ENCODE measurements around the gene FAM209B. TPM values are rescaled to one million over a fixed set of nuclear protein-coding genes. Genes with fewer than 3 reads are reported as not detected.
"Not testable (repeated sequence)": the region's sequence is repeated elsewhere in the genome, so short reads cannot be mapped to it uniquely, and the experiment has no call there.

Gene FAM209B, protein sequence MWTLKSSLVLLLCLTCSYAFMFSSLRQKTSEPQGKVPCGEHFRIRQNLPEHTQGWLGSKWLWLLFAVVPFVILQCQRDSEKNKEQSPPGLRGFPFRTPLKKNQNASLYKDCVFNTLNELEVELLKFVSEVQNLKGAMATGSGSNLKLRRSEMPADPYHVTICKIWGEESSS
- total RNA-seq, result not detected
- long read RNA-seq, result 0 reads

DNA sequence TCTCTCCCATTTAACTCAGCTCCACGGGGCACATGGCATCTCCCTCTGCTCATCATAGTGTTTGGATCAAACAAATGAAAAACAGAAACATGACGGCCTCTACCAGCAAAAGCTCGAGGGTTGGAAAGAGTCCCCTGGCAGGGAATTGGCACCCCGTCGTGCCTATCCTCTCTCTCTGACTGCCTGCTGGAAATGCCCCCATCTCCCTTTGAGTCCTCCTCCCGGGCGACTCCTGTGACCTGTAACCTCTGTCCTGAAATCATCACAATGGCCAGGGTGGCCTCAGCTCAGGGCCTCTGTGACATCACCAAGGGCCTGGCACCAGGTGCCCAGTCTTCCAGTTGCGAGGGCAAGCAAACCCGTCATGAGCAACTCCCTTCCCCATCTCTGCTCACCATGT lies at the start of gene FAM209B:
TSS of gene FAM209B (plus strand) at position 301 of the 400 bp plus-strand sequence. CDS start at position 397, 96 bp downstream.
- ATAC-seq; DNase-seq; intact Hi-C loops (cut with DNase I, micrococcal nuclease): not testable (repeated sequence)

DNA sequence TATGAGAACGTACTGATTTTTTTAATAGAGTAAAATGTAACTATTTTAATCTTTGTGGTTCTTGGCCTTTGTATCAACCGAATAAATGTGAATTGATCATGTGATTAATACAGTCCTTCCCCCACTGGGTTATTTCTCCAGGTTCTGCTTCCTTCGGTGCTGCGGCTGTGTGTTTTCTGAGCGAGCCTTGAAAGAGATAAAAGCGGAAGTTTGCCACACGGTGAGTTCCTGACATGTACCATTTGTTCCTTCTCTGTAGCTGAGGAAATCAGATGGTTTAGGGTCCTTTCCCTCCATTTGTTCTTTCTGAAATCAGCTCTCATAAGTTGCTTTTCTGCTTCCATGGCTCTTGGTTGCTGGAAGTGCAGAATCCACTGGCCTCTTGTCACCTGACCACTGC lies 49.1 kb upstream of the FAM209B start:
- ATAC-seq, result no peak
- DNase-seq, result no peak
- intact Hi-C loops (cut with DNase I, micrococcal nuclease), result no loop called here

DNA sequence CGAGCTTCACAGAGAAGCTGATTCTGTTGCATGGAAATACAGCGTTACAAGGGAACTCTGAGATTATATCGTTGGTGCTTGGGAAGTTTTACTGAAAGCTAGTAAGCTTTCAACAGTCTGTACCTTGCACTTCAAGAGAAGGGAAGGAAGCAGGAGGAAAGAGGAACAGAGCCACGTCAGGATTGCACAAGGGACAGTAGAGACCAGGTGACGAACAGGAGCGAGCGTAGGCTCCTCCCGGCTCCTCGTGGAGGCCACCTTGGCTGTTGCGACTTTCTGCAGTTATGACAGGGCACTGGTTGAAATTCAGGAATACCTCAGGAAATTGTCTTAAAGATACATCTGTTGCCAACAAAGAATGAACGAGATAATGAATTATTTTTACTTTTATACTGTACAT lies 45.8 kb upstream of the FAM209B start:
- intact Hi-C loops (cut with DNase I, micrococcal nuclease), result no loop called here
- ATAC-seq (no peak), DNase-seq (no peak)

DNA sequence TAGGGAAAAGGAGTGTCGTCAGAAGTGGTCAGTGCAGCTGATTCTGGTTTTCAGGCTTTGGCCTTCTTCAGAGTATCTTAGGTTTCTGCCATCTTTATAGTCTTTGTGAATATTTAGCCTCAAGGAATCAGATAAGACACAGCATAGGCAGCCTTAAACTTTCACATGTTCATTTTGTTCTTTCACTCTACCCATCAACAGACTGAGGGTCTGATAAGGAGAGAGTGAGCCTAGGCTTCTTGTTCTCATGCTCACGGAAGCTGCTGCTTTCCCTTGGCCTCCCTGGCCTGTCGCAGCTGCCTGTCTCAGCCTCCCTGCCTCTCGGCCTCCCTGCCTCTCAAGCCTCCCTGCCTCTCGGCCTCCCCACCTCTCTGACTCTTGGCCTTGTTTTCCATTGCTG lies 44.5 kb upstream of the FAM209B start:
- DNase-seq (no peak), ATAC-seq (no peak)
- intact Hi-C loops (cut with DNase I, micrococcal nuclease), result no loop called here

DNA sequence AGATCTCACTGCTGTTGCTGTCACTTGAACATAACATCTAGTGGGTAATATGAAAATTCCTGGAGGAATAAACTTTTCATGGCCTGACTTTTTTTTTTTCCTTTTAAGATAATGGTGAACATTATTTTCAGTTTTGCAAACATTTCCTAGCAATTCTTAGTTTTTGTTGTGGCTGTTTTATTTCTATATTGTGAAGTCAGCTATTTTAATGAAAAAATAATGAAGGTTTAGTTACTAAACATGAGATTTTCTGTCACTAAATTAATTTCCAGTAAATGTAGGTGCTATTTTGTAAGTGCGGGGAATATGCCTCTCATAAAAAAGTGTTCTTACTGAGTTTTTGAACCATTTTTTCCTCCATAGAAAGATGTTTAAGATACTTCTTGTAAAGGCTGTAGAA lies 31.9 kb upstream of the FAM209B start:
- ATAC-seq (no peak), DNase-seq (no peak)
- intact Hi-C loops (cut with DNase I, micrococcal nuclease), result no loop called here

DNA sequence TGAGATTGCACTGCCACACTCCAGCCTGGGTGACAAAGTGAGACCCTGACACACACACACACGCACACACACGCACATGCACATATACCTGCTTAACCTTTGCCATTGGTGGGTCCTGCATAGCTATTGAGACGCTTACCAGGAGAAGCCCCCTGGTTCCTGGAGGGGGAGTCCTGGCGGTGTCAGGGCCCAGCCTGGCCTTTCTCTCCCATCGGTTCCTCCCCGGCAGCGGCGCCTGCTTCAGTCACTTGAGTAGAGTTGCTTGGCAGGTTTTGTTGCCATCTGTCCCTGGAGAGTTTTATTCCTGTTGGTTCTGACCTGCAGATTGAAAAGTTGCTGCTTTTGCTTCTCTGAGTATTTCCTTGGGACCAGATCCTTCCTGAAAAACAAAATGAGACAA lies 29.1 kb upstream of the FAM209B start:
- ATAC-seq (no peak), DNase-seq (no peak)
- intact Hi-C loops (cut with DNase I, micrococcal nuclease), result no loop called here

DNA sequence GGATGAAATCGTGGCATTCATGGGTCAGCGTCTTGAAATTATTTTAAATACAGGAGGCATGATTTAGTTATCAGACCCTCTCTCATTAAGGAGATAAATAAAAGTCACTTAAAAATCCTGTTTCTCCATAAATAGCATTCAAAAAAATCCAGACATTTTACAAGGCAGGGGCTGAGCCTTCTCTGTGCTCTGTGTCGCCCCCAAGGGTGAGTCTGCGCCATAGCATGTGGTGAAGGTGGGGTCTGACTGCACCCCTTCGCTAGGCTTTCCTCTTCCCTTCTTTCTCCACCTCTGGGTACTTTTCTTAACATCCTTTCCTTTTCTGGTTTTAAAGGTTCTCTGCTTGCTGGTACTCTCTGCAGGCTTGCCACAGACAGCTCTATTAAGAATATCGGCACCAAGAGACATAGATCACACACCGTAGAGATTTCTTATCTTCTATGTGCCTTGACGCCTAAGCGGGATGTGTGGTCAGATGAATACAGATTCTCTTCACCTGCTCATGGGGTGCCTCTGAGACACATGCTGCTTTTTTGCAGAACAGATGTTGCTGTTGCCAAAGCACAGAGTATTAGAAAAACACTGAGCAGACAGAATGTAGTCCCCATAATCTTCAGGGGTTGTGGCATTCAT lies 28.6 kb upstream of the FAM209B start:
- no peak for ATAC-seq
- intact Hi-C loops (cut with DNase I, micrococcal nuclease), result no loop called here
- DNase-seq, result no peak

DNA sequence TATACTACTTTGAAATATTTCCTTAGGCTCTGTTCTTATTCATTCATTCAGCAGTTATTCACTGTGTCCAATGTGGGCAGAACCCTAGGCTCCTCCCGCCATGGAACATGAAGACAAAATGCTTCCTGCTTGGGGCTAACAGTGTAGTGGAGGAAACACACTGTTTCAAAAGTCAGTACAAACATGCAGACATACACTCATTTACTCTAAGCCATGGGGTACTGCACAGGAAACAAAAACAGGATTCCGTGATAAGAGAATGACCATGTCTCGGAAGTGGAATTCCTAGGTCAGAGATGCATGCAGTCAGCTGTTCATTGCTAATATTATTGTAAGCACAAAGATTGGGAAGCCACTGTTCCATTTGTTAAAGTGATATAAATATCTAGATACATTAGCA lies 26.9 kb upstream of the FAM209B start:
- no peak for DNase-seq
- ATAC-seq, result no peak
- intact Hi-C loops (cut with DNase I, micrococcal nuclease), result no loop called here

DNA sequence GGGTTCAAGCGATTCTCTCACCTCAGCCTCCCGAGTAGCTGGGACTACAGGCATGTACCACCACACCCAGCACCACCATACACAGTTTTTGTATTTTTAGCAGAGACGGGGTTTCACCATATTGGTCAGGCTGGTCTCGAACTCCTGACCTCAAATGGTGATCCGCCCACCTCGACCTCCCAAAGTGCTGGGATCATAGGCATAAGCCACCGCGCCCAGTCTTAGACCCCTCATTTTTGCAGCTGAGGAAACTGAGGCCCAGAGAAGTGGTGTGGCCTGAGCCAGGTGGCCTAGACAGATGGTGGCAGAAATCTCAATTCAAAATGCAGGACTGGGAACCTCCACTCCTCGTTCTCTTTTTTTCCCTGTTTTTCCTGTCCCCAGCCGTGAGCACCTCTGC lies 21.1 kb upstream of the FAM209B start:
- intact Hi-C loops (cut with DNase I, micrococcal nuclease), result no loop called here
- no peak for ATAC-seq

DNA sequence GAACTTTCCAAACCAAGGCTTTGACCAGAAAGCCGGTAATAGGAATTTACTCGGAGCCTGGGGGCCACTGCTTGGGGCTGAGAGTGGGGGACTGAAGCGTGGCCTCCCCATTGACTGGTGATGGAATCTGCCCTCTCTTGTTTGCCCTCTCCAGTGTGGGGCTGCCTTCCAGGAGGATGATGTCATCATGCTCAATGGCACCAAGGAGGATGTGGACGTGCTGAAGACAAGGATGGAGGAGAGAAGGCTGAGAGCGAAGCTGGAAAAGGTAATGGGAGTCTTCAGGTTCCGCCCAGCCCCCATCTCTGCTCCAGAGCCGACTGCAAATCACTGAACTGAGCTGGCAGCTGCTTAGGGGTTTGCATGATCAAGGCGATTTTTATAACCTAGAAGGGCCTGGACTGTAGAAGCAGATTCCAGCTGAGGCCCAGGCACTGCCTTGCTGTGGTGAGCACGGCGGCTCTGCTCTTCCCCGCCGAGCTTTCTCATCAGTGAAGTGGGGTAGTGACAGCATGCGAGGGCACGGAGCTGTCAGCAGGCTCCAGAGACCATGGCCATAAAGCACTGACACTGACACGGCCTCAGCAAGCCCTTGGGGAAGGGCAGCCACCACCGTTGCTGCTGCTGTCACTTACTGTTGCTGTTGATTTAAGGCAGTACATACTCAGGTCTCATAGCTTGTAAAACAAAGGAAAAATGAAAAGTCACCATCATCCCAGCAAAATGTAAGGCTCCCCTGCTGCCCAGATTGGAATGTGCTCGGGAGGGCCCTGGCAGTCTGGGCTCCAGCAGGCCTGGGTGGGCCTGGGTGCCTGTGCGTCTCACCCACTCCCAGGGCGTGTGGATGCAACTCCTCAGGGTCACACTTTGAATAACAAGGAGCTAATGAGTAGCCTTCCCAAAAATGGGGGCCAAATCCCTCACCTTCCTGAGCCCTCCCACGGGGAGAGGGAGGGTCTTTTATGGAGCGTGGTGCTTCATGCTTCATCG lies 19.6 kb upstream of the FAM209B start:
- DNase-seq, result no peak
- intact Hi-C loops (cut with DNase I, micrococcal nuclease), result no loop called here
- ATAC-seq, result no peak

More for the DNA sequence above, 21.1 kb upstream of the FAM209B start:
- DNase-seq, result no peak

DNA sequence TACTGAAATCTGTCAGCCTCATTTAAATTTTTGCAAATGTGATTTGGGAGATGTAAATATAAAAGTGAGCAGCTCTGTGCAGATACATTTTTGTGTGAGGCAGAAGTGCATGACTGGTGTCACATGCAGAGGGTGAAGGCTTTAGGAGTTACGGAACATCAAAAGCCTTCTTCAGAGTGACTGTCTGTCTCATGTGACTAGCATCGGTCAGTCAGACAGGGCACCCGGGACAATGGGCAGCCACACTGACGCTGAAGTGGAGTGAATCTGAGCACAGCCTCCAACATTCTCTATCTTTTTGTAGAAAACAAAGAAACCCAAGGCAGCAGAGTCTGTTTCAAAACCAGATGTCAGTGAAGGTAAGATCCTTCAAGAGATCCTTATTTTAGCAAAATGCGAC lies 16.4 kb upstream of the FAM209B start:
- ATAC-seq (no peak), DNase-seq (no peak)
- intact Hi-C loops (cut with DNase I, micrococcal nuclease), result no loop called here

DNA sequence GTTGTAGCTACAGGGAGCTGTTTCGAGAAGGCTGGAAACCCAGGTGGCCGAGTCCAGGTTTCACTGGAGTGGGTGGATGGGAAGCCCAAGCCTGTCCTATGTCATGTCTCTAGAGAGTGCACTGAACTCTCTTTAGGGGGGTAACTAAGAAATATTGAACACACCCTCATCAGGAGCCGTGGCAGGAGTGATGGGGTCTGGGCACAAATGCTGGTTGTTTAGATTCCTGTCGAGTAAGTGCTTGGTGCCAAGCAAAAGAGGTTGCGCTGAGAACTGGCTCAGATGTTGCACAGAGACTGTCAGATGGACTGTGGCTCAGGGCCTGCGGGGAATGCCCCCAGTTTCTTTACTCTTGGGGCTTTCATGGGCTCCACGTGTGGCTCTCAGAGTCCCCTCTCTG lies 15.8 kb upstream of the FAM209B start:
- intact Hi-C loops (cut with DNase I, micrococcal nuclease), result no loop called here
- DNase-seq (no peak), ATAC-seq (no peak)

DNA sequence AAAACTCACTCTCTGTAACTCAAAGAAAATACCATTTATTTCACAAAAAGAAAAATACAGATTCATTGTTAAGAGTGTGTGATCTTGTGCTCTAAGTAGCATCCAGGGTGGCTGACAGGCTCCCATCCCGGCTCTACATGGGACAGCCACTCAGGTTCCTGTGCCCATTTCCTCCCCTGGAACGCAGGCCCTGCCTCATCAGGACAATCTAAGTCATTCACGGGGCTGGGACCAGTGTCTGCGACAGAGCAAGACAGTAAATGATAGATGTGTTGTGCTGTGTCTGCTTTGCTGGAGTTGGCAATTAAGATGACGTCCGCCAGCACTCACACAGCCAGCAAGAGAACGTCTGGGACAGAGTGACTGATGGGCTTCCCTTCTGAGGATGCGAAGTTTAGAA lies 15.4 kb upstream of the FAM209B start:
- no peak for DNase-seq
- intact Hi-C loops (cut with DNase I, micrococcal nuclease), result no loop called here
- ATAC-seq, result no peak

DNA sequence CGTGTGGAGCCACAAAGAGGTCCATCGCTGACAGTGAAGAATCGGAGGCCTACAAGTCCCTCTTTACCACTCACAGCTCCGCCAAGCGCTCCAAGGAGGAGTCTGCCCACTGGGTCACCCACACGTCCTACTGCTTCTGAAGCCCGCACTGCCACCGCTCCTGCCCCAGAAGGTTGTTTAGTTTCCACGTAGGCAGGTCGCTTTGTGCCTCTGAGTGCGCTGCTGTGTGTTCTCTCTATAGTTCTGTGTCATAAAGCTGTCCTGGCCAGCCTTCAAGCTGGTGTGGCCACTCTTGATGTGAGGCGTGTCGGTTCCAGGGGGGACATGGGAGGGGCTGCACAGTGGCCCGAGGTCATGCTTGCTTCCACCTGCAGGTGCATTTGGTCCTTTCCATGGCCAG lies 14.9 kb upstream of the FAM209B start:
- intact Hi-C loops (cut with DNase I, micrococcal nuclease), result no loop called here

DNA sequence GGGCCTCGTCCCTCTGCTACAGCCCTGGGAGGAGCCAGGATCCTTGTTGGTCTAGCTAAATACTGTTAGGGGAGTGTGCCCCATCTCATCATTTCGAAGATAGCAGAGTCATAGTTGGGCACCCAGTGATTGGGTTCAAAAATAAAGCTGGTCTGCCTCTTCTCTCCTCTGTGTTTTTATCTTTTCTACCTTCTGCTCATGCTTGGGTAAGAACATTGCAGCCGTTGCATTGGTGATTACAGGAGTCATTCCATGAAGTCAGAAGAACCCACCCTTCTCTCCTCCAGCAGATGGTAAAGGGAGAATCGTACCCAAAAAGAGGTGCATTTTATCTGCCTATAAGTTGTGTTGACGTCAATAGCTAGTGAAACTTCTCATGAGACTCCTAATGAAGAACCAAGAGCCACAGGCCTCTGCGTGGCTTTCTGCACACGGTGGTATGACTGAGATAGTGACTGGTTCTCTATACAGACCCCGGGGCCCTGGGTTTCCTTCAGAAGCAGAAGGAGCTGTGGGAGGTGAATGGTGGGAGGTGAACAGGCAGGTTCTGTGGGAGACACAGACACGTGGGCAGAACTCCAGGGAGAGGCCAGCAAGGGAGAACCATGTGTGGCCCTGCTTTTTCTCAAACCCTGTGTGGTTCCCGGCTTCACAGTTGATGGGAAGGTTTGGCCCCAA lies 14.2 kb upstream of the FAM209B start:
- DNase-seq (no peak), ATAC-seq (no peak)
- intact Hi-C loops (cut with DNase I, micrococcal nuclease), result no loop called here

More for the DNA sequence above, 14.9 kb upstream of the FAM209B start:
- ATAC-seq, result no peak
- DNase-seq, result no peak

DNA sequence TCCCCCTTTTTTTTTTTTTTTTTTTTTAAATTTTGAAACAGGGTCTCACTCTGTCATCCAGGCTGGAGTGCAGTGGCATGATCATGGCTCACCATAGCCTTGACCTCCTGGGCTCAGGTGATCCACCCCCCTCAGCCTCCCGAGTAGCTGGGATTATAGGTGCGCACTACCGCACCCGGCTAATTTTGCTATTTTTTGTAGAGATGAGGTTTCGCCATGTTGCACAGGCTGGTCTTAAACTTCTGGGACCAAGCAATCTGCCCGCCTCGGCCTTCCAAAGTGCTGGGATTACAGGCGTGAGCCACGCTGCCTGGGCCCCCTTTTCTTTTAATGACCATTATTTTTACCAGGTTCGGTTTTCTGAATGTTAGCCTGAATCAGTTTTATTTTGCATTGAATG lies 13.5 kb upstream of the FAM209B start:
- ATAC-seq (no peak), DNase-seq (no peak)
- intact Hi-C loops (cut with DNase I, micrococcal nuclease), result no loop called here

DNA sequence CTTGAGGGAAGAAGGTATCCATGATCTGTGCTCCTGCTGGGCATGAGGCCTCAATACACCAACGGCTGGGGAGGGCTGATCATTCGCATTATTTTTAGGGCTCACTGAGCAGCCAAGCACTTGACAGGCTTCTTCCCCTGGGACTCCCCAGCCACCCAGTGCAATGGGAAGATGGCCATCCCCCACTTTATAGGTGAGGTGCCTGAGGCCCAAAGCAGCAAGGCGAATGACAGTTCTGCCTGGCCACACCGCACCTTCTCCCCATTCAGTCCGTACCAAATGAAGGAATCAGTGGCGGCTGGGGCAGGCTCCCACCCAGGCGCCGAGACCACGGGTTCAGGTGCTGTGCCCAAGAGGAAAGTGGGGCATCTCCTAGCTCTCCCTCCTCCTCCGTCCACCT lies 12.9 kb upstream of the FAM209B start:
- ATAC-seq, result no peak
- intact Hi-C loops (cut with DNase I, micrococcal nuclease), result no loop called here
- no peak for DNase-seq

DNA sequence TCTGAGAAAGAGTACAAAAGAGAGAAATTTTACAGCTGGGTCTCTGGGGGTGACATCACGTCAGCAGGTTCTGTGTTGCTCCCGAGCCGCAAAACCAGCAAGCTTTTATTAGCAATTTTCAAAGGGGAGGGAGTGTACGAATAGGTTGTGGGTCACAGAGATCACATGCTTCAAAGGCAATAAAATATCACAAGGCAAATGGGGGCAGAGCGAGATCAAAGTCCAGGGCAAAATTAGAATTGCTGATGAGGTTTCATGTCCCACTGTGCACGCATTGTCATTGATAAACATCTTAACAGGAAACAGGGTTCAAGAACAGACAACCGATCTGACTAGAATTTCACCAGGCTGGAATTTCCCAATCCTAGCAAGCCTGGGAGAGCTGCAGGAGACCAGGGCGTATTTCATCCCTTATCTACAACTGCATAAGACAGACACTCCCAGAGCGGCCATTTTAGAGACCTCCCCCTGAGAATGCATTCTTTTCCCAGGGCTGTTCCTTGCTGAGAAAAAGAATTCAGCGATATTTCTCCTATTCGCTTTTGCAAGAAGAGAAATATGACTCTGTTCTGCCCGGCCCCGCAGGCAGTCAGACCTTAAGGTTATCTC lies 12.2 kb upstream of the FAM209B start:
- DNase-seq; ATAC-seq; intact Hi-C loops (cut with DNase I, micrococcal nuclease): not testable (repeated sequence)

DNA sequence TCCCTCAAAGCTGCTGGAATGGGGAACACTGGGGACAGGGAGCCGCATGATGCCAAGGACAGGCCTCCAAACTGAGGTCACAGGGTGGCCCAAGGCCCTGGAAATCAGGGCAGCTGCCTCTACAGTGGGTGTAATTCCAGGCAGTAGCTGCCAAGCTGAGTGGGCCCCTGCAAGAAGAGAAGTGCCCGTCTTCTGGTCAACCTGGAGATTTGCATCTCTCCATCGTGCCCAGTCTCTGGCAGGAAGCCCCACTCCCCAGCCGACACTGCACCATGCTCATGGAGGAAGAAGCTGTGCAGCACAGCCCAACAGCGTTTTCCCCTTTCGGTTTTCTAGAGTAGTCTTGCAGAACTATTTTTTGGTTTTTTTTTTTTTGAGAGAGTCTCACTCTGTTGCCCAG lies 10.7 kb upstream of the FAM209B start:
- intact Hi-C loops (cut with DNase I, micrococcal nuclease), result no loop called here
- ATAC-seq, result peak; percentile 15

More for the DNA sequence above, 10.7 kb upstream of the FAM209B start:
- no peak for DNase-seq
